Fibroblast of lung (primary cell): Measurements from ENCODE around the gene TTC21B.

Experiments
- CTCF ChIP-seq, 2 donors: IDR thresholded peaks in 1 of 2; conservative IDR thresholded peaks in 1 of 2; 1 replicate in 1 of 2; 2 replicates in 1 of 2; pipeline ENCODE4 v1.5.1; 2011 to 2012; ENCODE audit warnings: low read length in 2 of 2, control low read depth in 1 of 2, inconsistent platforms in 1 of 2, low read depth in 1 of 2, mild to moderate bottlenecking in 1 of 2
- EZH2 ChIP-seq: IDR thresholded peaks from 2 replicates; pipeline ENCODE4 v1.5.1; 2012; ENCODE audit warnings: low read length, control low read depth, mild to moderate bottlenecking; ENCODE audit errors: missing control alignments

GRCh38 chr2:165899311-165899710 is 54.3 kb downstream of the TTC21B start:
- TF ChIP-seq CTCF (conservative IDR thresholded peaks at IDR 0.05 in 1 of 2, IDR thresholded peaks at IDR 0.05 in 1 of 2; ENCODE audit: low read depth in 1 of 2, low read length in 2 of 2): no peak
- TF ChIP-seq EZH2: no peak
